Fibroblast of skin of back (primary cell): ENCODE data around the gene NMNAT3.

Experiments
- DNase-seq: peaks from one replicate; pipeline ENCODE4 v3.0.0-alpha.2; 2013

The NMNAT3 gene

DNA sequence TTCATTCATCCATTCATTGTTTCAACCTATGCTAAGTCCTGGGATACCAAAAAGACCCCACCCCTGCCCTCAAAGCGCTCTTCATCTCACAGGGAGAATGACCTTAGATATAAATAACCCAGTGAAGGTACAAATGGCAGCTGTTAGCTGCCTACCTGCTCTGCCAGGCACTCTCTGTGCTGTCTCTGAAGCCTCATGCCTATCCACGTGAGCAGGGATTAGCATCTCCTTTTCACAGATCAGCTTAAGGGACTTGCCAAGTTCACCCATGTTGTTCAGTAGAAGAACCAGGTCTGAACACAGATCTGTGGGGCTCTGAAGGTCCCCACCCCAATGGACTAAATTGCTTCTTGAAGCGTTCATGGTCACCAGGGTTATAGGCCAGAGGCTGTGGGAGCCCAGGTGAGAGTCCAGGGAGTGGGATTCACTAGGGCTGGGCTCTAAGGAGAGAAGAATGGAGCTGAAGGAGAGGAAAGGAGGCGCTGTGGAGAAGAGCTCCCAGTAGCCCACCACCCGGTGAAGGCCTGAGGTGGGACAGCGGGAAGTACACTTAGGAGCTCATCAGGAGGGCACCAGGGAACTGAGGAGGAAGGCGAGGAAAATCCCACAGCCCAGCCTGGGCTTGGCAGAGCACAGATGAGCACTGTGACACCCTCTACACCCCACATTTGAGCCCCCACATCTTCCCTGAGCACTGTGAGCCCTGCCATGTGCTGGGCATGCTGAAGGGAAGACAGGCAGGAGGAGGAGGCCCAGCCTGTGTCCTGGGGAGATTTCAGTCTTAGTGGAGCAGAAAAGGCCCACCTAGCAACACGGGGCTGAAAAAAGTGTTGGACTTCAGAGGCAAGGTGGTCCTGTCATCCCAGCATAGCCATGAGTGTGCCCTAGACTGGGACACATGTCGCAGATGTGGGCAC lies 158.6 kb downstream of the NMNAT3 start:
- DNase-seq, result no peak

GRCh38 chr3:139518306-139518705 lies 159.5 kb downstream of the NMNAT3 start:
- no peak for DNase-seq

DNA sequence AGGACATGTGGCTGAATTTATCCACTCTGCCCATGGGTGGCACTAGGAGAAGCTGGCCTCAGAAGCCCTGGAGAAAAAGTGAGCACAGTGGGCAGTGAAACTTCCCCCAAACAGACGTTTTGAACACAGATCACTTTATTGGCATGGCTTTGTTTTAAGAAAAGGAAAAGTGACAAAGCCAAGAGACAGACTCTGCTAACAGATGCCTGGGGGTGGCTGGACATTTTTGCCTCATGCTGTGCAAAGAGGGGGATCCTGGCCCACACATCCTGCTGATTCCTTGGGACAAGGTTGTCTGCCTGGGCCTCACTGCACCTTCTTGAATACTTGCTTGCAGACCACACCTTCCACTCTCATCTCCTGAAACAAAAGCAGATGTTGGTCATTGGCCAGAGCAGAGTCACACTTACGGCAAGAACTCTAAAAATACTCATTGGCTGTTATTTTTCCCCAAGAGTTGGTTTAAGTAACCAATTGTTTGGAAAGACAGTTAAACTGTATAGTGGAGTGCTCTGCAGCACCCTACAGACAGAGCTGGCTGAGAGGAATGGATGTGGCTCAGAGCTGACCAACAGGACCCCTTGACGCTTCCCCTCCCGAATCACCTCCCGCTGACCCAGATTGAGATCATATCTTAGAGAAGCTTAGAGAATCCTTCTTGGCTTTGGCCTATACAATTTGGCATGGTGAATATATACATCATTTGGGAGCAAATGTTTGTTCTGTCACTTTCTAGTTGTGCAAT lies 160.3 kb downstream of the NMNAT3 start:
- no peak for DNase-seq

DNA sequence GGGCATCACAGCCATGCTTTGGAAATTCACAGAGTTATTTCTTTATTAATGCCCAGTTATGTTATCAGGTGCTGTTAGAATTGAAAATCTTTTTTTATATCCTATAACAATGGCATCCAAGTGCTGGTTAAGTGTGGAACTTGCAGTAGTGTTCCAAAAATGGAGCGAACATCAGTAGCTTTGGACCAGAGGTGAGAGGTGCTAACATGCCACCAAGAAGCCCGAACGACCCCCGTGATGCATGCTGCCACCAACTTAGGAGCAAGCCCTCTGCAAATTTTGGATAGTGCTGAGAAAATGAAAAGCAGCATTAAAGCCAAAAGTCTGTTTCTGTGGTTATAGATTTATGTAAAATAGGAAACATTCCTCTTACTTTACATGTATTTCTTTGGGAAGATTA lies 163.0 kb downstream of the NMNAT3 start:
- no peak for DNase-seq
